ENCODE measurements around the gene ATP8A2. TPM values are rescaled to one million over a fixed set of nuclear protein-coding genes. Genes with fewer than 3 reads are reported as not detected.
"Not testable (repeated sequence)": the region's sequence is repeated elsewhere in the genome, so short reads cannot be mapped to it uniquely, and the experiment has no call there.

ATP8A2 gene
- total RNA-seq, 1 donor from 2014 or later: 1.9 TPM

- no peak overlapping the region for H3K27ac ChIP-seq
- DNase-seq: no peak
- no peak for TF ChIP-seq CTCF (IDR thresholded peaks at IDR 0.05)
- H3K36me3 ChIP-seq: no peaks in the 10 kb centered on the region
- intact Hi-C loops (cut with DNase I): no loop called here
- H3K4me1 ChIP-seq: no peaks in the 10 kb centered on the region
- H3K27me3 ChIP-seq: no peaks in the 10 kb centered on the region
- no peaks in the 10 kb centered on the region for H3K9me3 ChIP-seq
- H3K4me3 ChIP-seq: no peak overlapping the region
- ATAC-seq: no peak
Observed at GRCh38 chr13:25783076-25783475, 411.3 kb downstream of the ATP8A2 start.

GRCh38 chr13:25783601-25784024 is 411.8 kb downstream of the ATP8A2 start:
- intact Hi-C loops (cut with DNase I): no loop called here
- Histone ChIP-seq H3K36me3 (no peaks in the 10 kb centered on the region), H3K9me3 (no peaks in the 10 kb centered on the region), H3K4me1 (no peaks in the 10 kb centered on the region), H3K4me3 (no peak overlapping the region), H3K27ac (no peak overlapping the region), H3K27me3 (no peaks in the 10 kb centered on the region)
- TF ChIP-seq CTCF (IDR thresholded peaks at IDR 0.05): no peak
- ATAC-seq (no peak), DNase-seq (no peak)

GRCh38 chr13:25784119-25784518 is 412.3 kb downstream of the ATP8A2 start:
- intact Hi-C loops (cut with DNase I): no loop called here
- Histone ChIP-seq H3K36me3 (no peaks in the 10 kb centered on the region), H3K27ac (no peak overlapping the region), H3K4me1 (no peaks in the 10 kb centered on the region), H3K27me3 (no peaks in the 10 kb centered on the region), H3K9me3 (no peaks in the 10 kb centered on the region), H3K4me3 (no peak overlapping the region)
- DNase-seq (no peak), ATAC-seq (no peak)
- TF ChIP-seq CTCF (IDR thresholded peaks at IDR 0.05): no peak

- H3K9me3 ChIP-seq; H3K4me1 ChIP-seq; H3K27me3 ChIP-seq; H3K27ac ChIP-seq; H3K36me3 ChIP-seq; DNase-seq; intact Hi-C loops (cut with DNase I); H3K4me3 ChIP-seq; ATAC-seq: not testable (repeated sequence)
Observed at GRCh38 chr13:25790137-25790536, 418.4 kb downstream of the ATP8A2 start.

- no peaks in the 10 kb centered on the region for H3K36me3 ChIP-seq
- no peak for TF ChIP-seq CTCF (IDR thresholded peaks at IDR 0.05)
- H3K4me1 ChIP-seq: no peaks in the 10 kb centered on the region
- no peak overlapping the region for H3K4me3 ChIP-seq
- no peaks in the 10 kb centered on the region for H3K27me3 ChIP-seq
- H3K9me3 ChIP-seq: no peaks in the 10 kb centered on the region
- no peak overlapping the region for H3K27ac ChIP-seq
- DNase-seq (no peak), ATAC-seq (no peak)
- intact Hi-C loops (cut with DNase I): no loop called here
Observed at GRCh38 chr13:25795277-25795676, 423.5 kb downstream of the ATP8A2 start.

GRCh38 chr13:25796474-25796873 is 424.7 kb downstream of the ATP8A2 start:
- H3K27ac ChIP-seq: no peak overlapping the region
- H3K27me3 ChIP-seq: peaks cover 4% of the 10 kb centered on the region
- H3K36me3 ChIP-seq: no peaks in the 10 kb centered on the region
- intact Hi-C loops (cut with DNase I): no loop called here
- H3K4me1 ChIP-seq: no peaks in the 10 kb centered on the region
- ATAC-seq (peak; percentile 45), DNase-seq (no peak)
- no peak overlapping the region for H3K4me3 ChIP-seq
- TF ChIP-seq CTCF (IDR thresholded peaks at IDR 0.05): no peak
- H3K9me3 ChIP-seq: no peaks in the 10 kb centered on the region

Data from upper lobe of right lung (tissue), 1 donor.